Measurements from ENCODE around the gene DUOXA1. TPM values are rescaled to one million over a fixed set of nuclear protein-coding genes. Genes with fewer than 3 reads are reported as not detected.

DUOXA1 gene
- total RNA-seq, 1 donor from 2014 or later = 1.9 TPM

GRCh38 chr15:45150997-45151396 is 21.3 kb upstream of the DUOXA1 start:
- peaks cover 3% of the 10 kb centered on the region for H3K27me3 Mint-ChIP-seq (ENCODE audit: unreplicated experiment)
- H3K9me3 Mint-ChIP-seq (ENCODE audit: unreplicated experiment) = no peaks in the 10 kb centered on the region
- H3K4me1 Mint-ChIP-seq (ENCODE audit: unreplicated experiment) = peaks cover 5% of the 10 kb centered on the region
- DNase-seq (ENCODE audit: low spot score) = no peak
- no peak overlapping the region for H3K4me3 Mint-ChIP-seq (ENCODE audit: unreplicated experiment)
- peaks cover 8% of the 10 kb centered on the region for H3K36me3 Mint-ChIP-seq (ENCODE audit: low read depth, unreplicated experiment)
- no peak for TF ChIP-seq CTCF (IDR thresholded peaks at IDR 0.05; ENCODE audit: unreplicated experiment)
- H3K27ac Mint-ChIP-seq (ENCODE audit: unreplicated experiment) = no peak overlapping the region

- no peak overlapping the region for H3K27ac Mint-ChIP-seq (ENCODE audit: unreplicated experiment)
- no peaks in the 10 kb centered on the region for H3K4me1 Mint-ChIP-seq (ENCODE audit: unreplicated experiment)
- H3K27me3 Mint-ChIP-seq (ENCODE audit: unreplicated experiment) = peaks cover 4% of the 10 kb centered on the region
- H3K4me3 Mint-ChIP-seq (ENCODE audit: unreplicated experiment) = no peak overlapping the region
- H3K36me3 Mint-ChIP-seq (ENCODE audit: low read depth, unreplicated experiment) = peaks cover 8% of the 10 kb centered on the region
- no peaks in the 10 kb centered on the region for H3K9me3 Mint-ChIP-seq (ENCODE audit: unreplicated experiment)
- TF ChIP-seq CTCF (IDR thresholded peaks at IDR 0.05; ENCODE audit: unreplicated experiment) = no peak
- DNase-seq (ENCODE audit: low spot score) = no peak
Measured at GRCh38 chr15:45150481-45150880, 20.8 kb upstream of the DUOXA1 start.

GRCh38 chr15:45149060-45149459 is 19.4 kb upstream of the DUOXA1 start:
- Mint-ChIP-seq H3K4me3 (ENCODE audit: unreplicated experiment) (no peak overlapping the region), H3K9me3 (ENCODE audit: unreplicated experiment) (no peaks in the 10 kb centered on the region), H3K36me3 (ENCODE audit: low read depth, unreplicated experiment) (peaks cover 8% of the 10 kb centered on the region), H3K27ac (ENCODE audit: unreplicated experiment) (no peak overlapping the region), H3K4me1 (ENCODE audit: unreplicated experiment) (peaks cover 3% of the 10 kb centered on the region), H3K27me3 (ENCODE audit: unreplicated experiment) (peaks cover 7% of the 10 kb centered on the region)
- TF ChIP-seq CTCF (IDR thresholded peaks at IDR 0.05; ENCODE audit: unreplicated experiment) = no peak
- DNase-seq (ENCODE audit: low spot score) = no peak

GRCh38 chr15:45148076-45149059 is 18.7 kb upstream of the DUOXA1 start:
- Mint-ChIP-seq H3K9me3 (ENCODE audit: unreplicated experiment) (no peaks in the 10 kb centered on the region), H3K4me3 (ENCODE audit: unreplicated experiment) (no peak overlapping the region), H3K27ac (ENCODE audit: unreplicated experiment) (no peak overlapping the region), H3K36me3 (ENCODE audit: low read depth, unreplicated experiment) (peaks cover 7% of the 10 kb centered on the region), H3K4me1 (ENCODE audit: unreplicated experiment) (peaks cover 3% of the 10 kb centered on the region), H3K27me3 (ENCODE audit: unreplicated experiment) (peaks cover 7% of the 10 kb centered on the region)
- DNase-seq (ENCODE audit: low spot score) = no peak
- TF ChIP-seq CTCF (IDR thresholded peaks at IDR 0.05; ENCODE audit: unreplicated experiment) = no peak

GRCh38 chr15:45147606-45148005 is 17.9 kb upstream of the DUOXA1 start:
- Mint-ChIP-seq H3K4me1 (ENCODE audit: unreplicated experiment) (peaks cover 3% of the 10 kb centered on the region), H3K27me3 (ENCODE audit: unreplicated experiment) (peaks cover 6% of the 10 kb centered on the region), H3K27ac (ENCODE audit: unreplicated experiment) (no peak overlapping the region), H3K36me3 (ENCODE audit: low read depth, unreplicated experiment) (peaks cover 3% of the 10 kb centered on the region), H3K4me3 (ENCODE audit: unreplicated experiment) (no peak overlapping the region), H3K9me3 (ENCODE audit: unreplicated experiment) (no peaks in the 10 kb centered on the region)
- no peak for TF ChIP-seq CTCF (IDR thresholded peaks at IDR 0.05; ENCODE audit: unreplicated experiment)
- DNase-seq (ENCODE audit: low spot score) = no peak

Data from endothelial cell (in vitro differentiated cells).